DMS79 treated with DMSO at 0.1 percent for 48 hours (cell line): ENCODE results near the gene ARID5B.

Experiments used
- DNase-seq: peaks from one replicate; lab custom pipeline; 2025; lab: John Stamatoyannopoulos, UW

The ARID5B gene

GRCh38 chr10:61989995-61990760 lies 88.7 kb downstream of the ARID5B start:
- no peak for DNase-seq

- no peak for DNase-seq
Observed at GRCh38 chr10:61990761-61991135, 89.2 kb downstream of the ARID5B start.

GRCh38 chr10:61991166-61991565 lies 89.7 kb downstream of the ARID5B start:
- no peak for DNase-seq

GRCh38 chr10:61992059-61992460 lies 90.6 kb downstream of the ARID5B start:
- DNase-seq = no peak

GRCh38 chr10:61992671-61993668 lies 91.5 kb downstream of the ARID5B start:
- no peak for DNase-seq

GRCh38 chr10:61993711-61994401 lies 92.4 kb downstream of the ARID5B start:
- DNase-seq = no peak

GRCh38 chr10:61994405-61995219 lies 93.1 kb downstream of the ARID5B start:
- no peak for DNase-seq

- no peak for DNase-seq
Observed at GRCh38 chr10:61995220-61995503, 93.7 kb downstream of the ARID5B start.

- no peak for DNase-seq
Observed at GRCh38 chr10:61998937-61999336, 97.4 kb downstream of the ARID5B start.

- no peak for DNase-seq
Observed at GRCh38 chr10:62000037-62000603, 98.6 kb downstream of the ARID5B start.

GRCh38 chr10:62000726-62001125 lies 99.2 kb downstream of the ARID5B start:
- DNase-seq = no peak

- DNase-seq = no peak
Observed at GRCh38 chr10:62001898-62002297, 100.4 kb downstream of the ARID5B start.

- no peak for DNase-seq
Observed at GRCh38 chr10:62002753-62003152, 101.3 kb downstream of the ARID5B start.

GRCh38 chr10:62004042-62004441 lies 102.5 kb downstream of the ARID5B start:
- DNase-seq = no peak

GRCh38 chr10:62005281-62005680 lies 103.8 kb downstream of the ARID5B start:
- no peak for DNase-seq

- DNase-seq = no peak
Observed at GRCh38 chr10:62005687-62006086, 104.2 kb downstream of the ARID5B start.

GRCh38 chr10:62007145-62007544 lies 105.6 kb downstream of the ARID5B start:
- DNase-seq = no peak

- DNase-seq = no peak
Observed at GRCh38 chr10:62008196-62008595, 106.7 kb downstream of the ARID5B start.

GRCh38 chr10:62008946-62009345 lies 107.4 kb downstream of the ARID5B start:
- DNase-seq = no peak

- no peak for DNase-seq
Observed at GRCh38 chr10:62010366-62010765, 108.9 kb downstream of the ARID5B start.

- DNase-seq = no peak
Observed at GRCh38 chr10:62011558-62011957, 110.1 kb downstream of the ARID5B start.
